Suprapubic skin (tissue), 4 donors: ENCODE measurements around the gene SH2D1B.

Experiments used
- POLR2A ChIP-seq, 2 donors: fragments of 450-650 bp; IDR thresholded peaks; one replicate each; pipeline ENCODE4 v1.6.1; 2017; ENCODE audit warnings: antibody characterized with exemption in 2 of 2, mild to moderate bottlenecking in 2 of 2, moderate library complexity in 2 of 2
- POLR2AphosphoS5 ChIP-seq, 3 donors: sonication (generic); formaldehyde crosslinking; IDR thresholded peaks; one replicate each; pipeline ENCODE4 v1.6.1; 2017; ENCODE audit warnings: antibody characterized with exemption in 3 of 3
- TF ChIP-seq, protein P1 (sequence below), 2 donors: fragments of 200-600 bp in 1 of 2; fragments of 450-650 bp in 1 of 2; sonication (generic) in 1 of 2; IDR thresholded peaks; one replicate each; pipeline ENCODE4 v1.5.1; 2016 to 2019; ENCODE audit warnings: antibody characterized with exemption in 2 of 2, mild to moderate bottlenecking in 1 of 2, moderate library complexity in 1 of 2

GRCh38 chr1:162406811-162407210 lies 5.1 kb downstream of the SH2D1B start:
- TF ChIP-seq POLR2AphosphoS5 (IDR thresholded peaks at IDR 0.05), result no peak
- TF ChIP-seq, protein P1, sequence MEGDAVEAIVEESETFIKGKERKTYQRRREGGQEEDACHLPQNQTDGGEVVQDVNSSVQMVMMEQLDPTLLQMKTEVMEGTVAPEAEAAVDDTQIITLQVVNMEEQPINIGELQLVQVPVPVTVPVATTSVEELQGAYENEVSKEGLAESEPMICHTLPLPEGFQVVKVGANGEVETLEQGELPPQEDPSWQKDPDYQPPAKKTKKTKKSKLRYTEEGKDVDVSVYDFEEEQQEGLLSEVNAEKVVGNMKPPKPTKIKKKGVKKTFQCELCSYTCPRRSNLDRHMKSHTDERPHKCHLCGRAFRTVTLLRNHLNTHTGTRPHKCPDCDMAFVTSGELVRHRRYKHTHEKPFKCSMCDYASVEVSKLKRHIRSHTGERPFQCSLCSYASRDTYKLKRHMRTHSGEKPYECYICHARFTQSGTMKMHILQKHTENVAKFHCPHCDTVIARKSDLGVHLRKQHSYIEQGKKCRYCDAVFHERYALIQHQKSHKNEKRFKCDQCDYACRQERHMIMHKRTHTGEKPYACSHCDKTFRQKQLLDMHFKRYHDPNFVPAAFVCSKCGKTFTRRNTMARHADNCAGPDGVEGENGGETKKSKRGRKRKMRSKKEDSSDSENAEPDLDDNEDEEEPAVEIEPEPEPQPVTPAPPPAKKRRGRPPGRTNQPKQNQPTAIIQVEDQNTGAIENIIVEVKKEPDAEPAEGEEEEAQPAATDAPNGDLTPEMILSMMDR (IDR thresholded peaks at IDR 0.05), result no peak
- no peak for TF ChIP-seq POLR2A (IDR thresholded peaks at IDR 0.05)
